Measurements from ENCODE around the gene LARGE1.

DNA sequence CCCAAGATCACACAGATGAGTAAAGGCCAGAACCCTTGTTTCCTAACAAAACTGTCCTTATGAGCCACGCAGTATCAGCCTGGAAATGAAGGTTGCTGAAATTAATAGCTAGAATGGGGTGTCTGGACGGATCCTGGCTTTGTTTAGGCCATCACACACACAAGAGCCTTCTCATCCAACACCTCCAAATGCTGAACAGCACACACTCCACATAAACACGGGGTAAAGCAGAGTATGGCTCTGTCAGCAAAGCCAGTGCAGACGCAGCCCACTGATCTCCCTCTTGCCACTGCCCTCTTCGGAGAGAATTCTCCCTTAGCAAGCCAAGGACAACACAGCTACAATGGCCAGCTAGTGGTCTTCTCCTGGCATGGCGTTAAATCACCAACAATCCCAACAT is 469.5 kb downstream of the LARGE1 start:
- TF ChIP-seq EP300 (IDR thresholded peaks at IDR 0.05; ENCODE audit: borderline replicate concordance) = no peak
- TF ChIP-seq, protein P1, sequence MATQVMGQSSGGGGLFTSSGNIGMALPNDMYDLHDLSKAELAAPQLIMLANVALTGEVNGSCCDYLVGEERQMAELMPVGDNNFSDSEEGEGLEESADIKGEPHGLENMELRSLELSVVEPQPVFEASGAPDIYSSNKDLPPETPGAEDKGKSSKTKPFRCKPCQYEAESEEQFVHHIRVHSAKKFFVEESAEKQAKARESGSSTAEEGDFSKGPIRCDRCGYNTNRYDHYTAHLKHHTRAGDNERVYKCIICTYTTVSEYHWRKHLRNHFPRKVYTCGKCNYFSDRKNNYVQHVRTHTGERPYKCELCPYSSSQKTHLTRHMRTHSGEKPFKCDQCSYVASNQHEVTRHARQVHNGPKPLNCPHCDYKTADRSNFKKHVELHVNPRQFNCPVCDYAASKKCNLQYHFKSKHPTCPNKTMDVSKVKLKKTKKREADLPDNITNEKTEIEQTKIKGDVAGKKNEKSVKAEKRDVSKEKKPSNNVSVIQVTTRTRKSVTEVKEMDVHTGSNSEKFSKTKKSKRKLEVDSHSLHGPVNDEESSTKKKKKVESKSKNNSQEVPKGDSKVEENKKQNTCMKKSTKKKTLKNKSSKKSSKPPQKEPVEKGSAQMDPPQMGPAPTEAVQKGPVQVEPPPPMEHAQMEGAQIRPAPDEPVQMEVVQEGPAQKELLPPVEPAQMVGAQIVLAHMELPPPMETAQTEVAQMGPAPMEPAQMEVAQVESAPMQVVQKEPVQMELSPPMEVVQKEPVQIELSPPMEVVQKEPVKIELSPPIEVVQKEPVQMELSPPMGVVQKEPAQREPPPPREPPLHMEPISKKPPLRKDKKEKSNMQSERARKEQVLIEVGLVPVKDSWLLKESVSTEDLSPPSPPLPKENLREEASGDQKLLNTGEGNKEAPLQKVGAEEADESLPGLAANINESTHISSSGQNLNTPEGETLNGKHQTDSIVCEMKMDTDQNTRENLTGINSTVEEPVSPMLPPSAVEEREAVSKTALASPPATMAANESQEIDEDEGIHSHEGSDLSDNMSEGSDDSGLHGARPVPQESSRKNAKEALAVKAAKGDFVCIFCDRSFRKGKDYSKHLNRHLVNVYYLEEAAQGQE (IDR thresholded peaks at IDR 0.05; ENCODE audit: low read depth) = no peak
- TF ChIP-seq CEBPB (IDR thresholded peaks at IDR 0.05) = no peak
- no peak for TF ChIP-seq YY1 (IDR thresholded peaks at IDR 0.05; ENCODE audit: low read depth)
- no peak for TF ChIP-seq TAF1 (IDR thresholded peaks at IDR 0.05; ENCODE audit: low read depth)
- TF ChIP-seq, protein P2, sequence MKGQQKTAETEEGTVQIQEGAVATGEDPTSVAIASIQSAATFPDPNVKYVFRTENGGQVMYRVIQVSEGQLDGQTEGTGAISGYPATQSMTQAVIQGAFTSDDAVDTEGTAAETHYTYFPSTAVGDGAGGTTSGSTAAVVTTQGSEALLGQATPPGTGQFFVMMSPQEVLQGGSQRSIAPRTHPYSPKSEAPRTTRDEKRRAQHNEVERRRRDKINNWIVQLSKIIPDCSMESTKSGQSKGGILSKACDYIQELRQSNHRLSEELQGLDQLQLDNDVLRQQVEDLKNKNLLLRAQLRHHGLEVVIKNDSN (IDR thresholded peaks at IDR 0.05) = no peak
- no peak for TF ChIP-seq FOXM1 (IDR thresholded peaks at IDR 0.05; ENCODE audit: borderline replicate concordance, low read depth)
- TF ChIP-seq EGR1 (IDR thresholded peaks at IDR 0.05) = no peak
- TF ChIP-seq RAD21 (IDR thresholded peaks at IDR 0.05; ENCODE audit: low read depth) = no peak
- no peak for TF ChIP-seq CREB1 (IDR thresholded peaks at IDR 0.05; ENCODE audit: low read depth)
- TF ChIP-seq ZBTB7A (IDR thresholded peaks at IDR 0.05; ENCODE audit: low read depth) = no peak
- TF ChIP-seq, protein P3, sequence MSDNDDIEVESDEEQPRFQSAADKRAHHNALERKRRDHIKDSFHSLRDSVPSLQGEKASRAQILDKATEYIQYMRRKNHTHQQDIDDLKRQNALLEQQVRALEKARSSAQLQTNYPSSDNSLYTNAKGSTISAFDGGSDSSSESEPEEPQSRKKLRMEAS (IDR thresholded peaks at IDR 0.05) = no peak
- TF ChIP-seq TCF12 (IDR thresholded peaks at IDR 0.05; ENCODE audit: low read depth) = no peak
